HG02588 (cell line): ENCODE results near the gene HSPB9.

ENCODE experiments used
- ATAC-seq: cut with Tn5 transposase; IDR thresholded peaks from one replicate; pipeline ENCODE4 v1.9.1; 2021; ENCODE audit warnings: mild to moderate bottlenecking, moderate library complexity; ENCODE audit not compliant: unreplicated experiment

The HSPB9 gene

GRCh38 chr17:42118126-42118510, 4.5 kb upstream of the HSPB9 start:
- no peak for ATAC-seq

GRCh38 chr17:42118545-42118944, 4.1 kb upstream of the HSPB9 start:
- no peak for ATAC-seq

DNA sequence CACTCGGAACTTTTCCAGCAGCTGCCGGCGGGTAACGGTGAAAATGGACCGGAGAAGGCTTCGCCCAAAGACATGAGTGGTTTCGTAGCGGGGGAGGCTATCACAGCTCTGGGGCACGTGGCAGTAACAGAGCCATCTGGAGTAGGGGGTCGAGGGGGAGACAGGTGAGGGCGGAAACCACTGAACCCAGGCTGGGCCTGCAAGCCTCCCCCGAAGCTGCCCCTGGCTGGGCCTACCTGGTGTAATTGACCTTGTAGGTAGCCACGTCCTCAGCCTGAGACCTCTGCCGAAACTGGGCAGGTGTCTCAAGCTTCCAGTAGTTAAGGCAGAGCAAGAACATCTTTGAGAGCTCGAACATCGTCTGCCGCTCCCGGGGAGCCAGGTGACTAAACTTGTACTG, 3.3 kb upstream of the HSPB9 start:
- no peak for ATAC-seq

DNA sequence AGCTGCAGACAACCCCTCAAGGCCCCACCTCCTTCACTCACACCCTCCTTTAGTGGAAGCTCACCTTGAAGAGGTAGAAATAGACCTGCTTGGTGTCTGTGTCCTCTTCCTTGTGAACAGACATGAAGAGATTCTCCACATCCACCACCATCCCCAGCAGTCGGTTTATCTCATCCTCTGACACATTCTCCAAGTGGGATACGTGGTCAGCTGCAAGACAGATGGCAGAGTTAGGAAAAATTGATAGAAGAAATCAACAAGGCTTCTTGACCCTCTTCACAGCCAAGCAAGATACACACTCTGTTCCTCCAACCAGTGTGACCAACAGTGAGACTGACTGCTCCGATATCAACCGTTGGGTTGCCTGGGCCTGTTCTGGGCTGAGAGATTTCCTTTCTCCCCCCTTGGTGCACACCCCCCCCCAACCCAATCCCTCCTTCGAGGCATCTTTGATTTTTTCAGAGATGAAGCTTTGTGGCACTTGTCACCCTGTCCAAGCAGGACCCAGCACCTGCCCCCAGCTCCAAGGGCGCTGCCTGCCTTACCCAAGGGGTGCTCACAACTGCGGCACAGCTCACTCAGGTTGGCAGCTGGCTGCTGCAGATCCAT, 2.3 kb upstream of the HSPB9 start:
- ATAC-seq: no peak

DNA sequence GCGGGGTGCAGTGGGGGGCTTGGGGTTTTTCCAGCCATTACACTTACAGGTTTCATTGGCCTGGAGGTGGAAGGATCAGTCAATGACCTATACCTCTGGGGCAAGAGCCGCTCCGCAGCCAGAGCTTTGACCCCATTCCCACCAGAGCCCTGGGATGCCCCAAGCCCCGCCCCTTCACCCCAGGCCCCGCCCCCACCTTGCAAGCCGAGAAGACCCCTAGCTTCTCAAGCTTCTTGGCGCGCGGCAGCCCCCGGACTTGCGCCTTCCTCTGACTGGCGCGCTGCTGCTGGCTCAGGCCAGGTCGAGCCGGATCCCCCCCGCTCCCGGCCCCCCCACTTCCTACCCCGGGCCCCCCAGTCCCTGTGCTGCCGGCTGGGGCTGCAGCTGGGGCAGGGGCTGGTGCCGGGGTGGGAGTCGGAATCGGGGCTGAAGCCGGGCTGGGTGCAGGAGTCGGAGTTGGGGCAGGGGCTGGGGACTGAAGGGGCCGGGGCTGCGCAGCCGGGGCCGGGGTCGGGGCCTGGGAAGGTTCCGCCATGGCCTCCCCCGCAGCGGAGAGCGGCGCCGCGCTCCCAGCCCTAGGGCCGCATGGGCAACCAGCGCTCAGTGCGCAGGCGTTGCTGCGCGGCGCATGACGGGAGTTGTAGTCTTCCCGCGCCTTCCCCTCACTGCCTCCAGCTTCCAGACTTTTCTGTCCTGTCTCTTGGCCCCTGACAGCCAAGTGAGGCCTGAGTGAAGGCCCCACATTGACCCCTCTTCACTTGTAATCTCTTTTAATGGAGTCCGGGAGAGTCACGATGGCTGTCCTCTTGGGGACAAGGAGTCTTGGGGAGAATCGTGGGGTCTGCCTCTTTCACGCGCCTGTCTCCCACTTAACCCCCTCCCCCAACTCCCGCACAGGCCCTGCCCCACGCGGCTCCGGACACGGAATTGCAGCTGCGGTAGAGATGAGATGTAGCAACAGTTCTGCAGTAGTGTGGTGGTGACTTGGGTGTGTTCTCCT, 1.5 kb upstream of the HSPB9 start, which contains the start of gene KAT2A:
KAT2A (minus strand) TSS at position 598 of the 1,000 bp plus-strand sequence; CDS start at position 535, 63 bp downstream.
- ATAC-seq: peak; percentile 56

DNA sequence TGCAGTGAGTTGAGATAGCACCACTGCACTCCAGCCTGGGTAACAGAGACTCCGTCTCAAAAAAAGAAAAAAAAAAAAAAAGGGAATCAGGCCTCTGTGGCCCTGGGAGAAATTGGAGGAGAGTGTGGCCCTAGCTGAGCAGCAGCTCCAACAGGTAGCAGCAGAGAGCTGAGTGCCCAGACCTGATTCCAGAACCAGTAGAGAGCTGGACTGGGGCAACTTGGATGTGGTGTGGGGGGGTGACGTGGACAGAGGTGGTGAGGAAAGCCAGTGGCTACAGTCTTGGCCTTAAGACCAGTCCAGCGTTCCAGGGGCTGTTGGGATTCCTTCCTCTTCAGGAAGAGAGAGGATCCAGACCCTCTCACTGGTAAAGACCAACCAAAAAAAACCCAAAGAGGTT, 1.7 kb downstream of the HSPB9 start:
- no peak for ATAC-seq

DNA sequence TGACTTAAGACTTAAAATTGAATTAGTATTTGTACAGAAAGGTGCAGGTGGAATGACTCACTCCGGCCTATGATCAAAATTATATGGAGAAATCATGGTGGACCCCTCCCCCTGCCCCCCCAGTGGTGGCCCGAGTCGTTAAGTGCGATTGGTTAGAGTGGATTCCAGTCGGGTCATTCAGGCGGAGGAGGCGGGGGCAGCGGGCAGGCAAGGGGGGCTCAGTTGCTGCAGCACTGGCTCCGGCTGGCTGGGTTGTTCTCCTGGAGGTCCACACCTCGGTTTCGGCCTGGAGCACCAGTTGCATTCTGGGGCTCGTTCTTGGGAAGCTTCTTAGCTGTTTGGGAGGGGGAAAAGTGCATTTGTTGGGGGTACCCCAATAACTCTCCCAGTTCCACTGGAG, 3.0 kb downstream of the HSPB9 start:
- no peak for ATAC-seq

DNA sequence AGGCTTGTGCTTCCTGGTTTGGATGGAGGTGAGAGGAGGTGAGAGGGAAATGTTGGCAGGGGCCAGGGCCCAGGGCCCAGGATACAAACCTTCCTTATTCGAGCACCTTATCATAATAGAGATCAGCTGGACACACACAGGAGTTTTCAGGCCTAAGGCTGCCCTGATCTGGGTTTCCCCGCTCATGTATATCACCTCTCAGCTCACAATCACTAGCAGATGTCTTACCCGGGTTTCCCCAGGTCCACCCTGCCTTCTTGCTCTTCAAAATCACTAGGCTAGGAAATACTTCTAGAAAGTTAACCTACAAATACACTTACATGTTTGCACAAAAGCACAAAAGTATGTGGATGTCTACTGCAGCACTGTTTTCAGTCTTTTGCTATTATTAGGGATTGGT, 4.2 kb downstream of the HSPB9 start:
- ATAC-seq: no peak

DNA sequence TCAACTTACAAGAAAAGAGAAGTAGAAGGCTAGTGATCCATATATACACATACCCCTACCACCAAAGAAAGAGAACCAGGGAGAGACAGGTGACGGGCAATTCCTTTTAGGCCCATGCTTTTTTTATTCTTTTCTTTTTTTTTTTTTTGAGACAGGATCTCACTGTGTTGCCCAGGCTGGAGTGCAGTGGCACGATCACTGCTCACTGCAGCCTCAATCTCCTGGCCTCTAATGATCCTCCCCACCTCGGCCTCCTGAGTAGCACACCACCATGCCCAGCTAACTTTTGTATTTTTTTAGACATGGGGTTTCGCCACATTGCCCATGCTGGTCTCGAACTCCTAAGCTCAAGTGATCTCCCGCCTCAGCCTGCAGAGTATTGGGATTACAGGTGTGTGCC, 4.8 kb downstream of the HSPB9 start:
- no peak for ATAC-seq

DNA sequence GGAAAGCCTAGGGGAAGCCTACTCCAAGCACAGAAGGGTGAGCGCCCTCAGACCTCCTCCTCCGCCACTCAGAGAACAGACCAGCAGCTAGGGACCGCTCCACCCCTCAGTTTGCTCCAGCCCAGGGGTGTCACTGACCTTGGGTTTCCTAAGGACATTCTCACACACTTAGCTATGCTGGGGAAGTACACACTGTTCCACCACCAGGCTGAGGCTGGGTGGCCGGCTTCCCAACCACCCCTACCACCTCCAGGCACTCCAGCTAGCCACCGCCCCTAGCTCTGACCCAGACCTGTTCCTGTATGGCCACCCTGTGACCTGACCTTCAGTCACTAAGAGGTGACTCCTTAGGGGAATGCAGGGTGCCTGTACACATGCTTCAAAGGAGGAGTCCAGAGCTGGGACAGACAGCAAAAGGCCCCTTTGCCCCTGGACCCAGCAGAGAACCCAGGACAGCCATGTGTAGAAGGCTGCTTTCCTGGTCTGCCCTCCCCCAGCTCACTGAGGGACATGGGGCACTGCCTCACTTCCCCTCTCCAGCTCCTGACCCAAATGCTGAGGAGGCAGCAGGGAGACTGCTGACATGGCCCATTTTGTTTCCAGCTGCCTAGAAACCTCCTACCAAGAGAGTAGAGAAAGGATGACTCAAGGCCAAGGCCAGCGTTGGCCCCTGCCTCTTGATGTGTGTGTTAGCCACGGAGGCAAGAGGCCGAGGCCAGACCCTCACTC, 6.7 kb downstream of the HSPB9 start:
- no peak for ATAC-seq

DNA sequence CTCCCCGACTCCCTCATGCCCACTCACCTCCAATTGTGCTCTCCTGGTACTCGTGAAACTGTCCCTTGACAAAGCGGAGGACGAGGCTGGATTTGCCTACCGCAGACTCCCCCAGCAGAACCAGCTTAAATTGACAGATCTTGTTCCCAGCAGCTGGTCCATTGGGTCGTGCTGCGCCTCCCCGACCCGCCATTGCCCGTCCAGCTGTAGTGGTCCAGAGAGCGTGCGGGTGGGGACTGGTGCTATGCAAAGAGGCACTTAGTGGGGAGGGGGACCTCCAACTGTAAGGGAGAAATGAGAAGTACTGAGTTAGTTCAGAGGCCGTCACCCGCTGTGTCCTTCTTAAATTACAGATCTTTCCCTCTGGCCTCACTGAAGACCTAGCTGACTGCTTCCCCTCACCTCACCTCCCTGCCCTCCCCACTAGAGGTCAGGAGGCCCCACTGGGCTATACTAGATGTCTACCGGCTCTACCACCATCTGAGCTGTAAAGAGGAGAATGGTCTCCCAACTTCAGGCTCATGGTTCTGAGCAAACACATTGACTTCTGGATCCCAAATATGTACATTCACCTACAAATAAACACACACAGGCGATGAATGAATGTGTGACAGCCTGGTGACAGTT, 7.8 kb downstream of the HSPB9 start:
- no peak for ATAC-seq

GRCh38 chr17:42131232-42131631, 8.6 kb downstream of the HSPB9 start:
- no peak for ATAC-seq

DNA sequence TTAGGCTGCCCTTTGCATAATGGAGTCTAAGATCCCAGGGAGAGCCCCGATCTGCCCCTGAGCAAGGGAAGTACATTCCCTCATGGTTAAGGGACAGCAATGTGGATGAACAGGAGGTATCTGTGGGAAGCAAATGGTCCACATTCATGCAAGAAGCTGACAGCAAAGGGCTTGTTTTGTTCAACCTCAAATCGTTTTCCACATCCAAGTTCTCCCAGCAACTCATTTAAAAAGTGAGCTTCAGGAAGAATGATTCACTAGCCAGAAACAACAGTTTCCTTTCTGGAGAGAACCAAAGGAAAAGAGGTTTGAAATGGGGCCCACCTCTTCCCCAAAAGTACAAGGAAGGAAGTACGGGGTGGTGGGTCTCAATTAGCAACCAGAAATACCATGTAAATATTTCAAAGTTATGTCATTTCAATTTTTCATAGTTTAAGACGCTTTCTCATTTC, 9.4 kb downstream of the HSPB9 start:
- ATAC-seq: no peak

GRCh38 chr17:42132941-42133340, 10.3 kb downstream of the HSPB9 start:
- peak; percentile 22 for ATAC-seq

- ATAC-seq: peak; percentile 42
These were observed 10.9 kb downstream of the HSPB9 start for GRCh38 chr17:42133461-42134041.

GRCh38 chr17:42135151-42135550, 12.5 kb downstream of the HSPB9 start:
- no peak for ATAC-seq

GRCh38 chr17:42135664-42136653, 13.4 kb downstream of the HSPB9 start:
- ATAC-seq: no peak

DNA sequence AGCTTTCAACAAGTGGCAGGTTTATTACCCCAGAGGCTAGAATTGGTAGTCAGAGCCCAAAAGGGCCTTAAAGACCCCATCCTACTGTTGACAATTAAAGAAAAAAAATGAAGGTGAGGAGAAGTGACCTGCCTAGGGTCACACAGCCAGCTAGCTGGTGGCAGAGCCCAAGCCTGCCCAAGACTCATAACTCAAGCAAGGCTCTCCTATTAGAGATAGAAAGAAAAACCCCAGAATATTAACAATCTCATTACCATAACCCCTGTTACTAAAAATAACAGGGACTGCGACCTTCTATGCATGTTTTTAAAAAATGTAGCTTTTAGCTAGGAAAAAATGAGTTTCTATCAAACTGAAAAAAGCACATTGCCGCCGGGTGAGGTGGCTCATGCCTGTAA, 14.0 kb downstream of the HSPB9 start:
- ATAC-seq: no peak

GRCh38 chr17:42138749-42139492, 16.3 kb downstream of the HSPB9 start:
- no peak for ATAC-seq
